ENCODE data around the gene PTPN3.
"Not testable (repeated sequence)": the region's sequence is repeated elsewhere in the genome, so short reads cannot be mapped to it uniquely, and the experiment has no call there.

The PTPN3 gene, protein sequence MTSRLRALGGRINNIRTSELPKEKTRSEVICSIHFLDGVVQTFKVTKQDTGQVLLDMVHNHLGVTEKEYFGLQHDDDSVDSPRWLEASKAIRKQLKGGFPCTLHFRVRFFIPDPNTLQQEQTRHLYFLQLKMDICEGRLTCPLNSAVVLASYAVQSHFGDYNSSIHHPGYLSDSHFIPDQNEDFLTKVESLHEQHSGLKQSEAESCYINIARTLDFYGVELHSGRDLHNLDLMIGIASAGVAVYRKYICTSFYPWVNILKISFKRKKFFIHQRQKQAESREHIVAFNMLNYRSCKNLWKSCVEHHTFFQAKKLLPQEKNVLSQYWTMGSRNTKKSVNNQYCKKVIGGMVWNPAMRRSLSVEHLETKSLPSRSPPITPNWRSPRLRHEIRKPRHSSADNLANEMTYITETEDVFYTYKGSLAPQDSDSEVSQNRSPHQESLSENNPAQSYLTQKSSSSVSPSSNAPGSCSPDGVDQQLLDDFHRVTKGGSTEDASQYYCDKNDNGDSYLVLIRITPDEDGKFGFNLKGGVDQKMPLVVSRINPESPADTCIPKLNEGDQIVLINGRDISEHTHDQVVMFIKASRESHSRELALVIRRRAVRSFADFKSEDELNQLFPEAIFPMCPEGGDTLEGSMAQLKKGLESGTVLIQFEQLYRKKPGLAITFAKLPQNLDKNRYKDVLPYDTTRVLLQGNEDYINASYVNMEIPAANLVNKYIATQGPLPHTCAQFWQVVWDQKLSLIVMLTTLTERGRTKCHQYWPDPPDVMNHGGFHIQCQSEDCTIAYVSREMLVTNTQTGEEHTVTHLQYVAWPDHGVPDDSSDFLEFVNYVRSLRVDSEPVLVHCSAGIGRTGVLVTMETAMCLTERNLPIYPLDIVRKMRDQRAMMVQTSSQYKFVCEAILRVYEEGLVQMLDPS

DNA sequence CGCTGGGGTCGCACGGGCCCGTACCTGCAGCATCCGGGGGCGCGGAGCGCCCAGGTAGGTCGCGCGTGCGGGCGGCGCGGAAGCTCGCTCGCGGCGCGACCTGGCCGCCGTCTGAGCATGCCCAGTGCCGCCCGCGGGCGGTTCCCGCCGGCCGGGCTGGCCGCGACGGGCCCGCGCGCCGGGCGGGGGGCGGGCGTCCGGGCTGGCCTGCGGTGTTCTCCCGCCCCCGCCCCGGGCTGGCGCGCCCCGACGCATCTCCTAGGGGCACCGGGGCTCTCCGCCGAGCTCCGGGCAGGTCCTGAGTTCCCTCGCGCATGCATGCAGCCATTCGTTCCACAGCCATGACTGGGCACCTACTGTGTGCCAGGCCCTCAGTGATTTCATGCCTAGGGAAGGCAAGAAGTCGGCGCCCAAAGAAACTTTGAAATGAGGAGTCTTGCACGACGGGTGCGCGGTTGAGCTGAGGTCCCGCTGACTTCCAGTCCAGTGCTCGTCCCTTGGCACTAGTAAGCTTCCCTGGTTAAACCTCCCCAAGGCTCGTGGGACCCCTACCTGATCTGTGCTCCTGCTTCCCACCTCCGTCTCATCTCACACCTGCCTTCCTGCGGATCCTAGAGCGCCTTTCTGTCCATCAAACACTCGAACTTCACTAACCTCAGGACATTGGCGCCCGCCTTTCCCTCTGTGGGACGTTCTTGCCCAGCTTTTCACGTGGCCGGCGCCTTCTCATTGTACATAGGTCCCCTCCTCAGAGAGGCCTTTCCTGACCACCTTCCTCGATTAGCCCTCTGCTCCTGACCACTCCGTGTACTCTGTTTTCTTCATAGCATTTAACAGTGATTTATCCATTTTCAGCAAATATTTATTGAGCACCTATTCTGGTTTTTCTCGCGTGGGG, at the start of gene PTPN3:
TSS of gene PTPN3 (minus strand) at position 113 of the 898 bp plus-strand sequence. CDS start 34,873 bp downstream, outside the sequence.
- no peak for DNase-seq (ENCODE audit: low read depth in 2 of 2)

DNA sequence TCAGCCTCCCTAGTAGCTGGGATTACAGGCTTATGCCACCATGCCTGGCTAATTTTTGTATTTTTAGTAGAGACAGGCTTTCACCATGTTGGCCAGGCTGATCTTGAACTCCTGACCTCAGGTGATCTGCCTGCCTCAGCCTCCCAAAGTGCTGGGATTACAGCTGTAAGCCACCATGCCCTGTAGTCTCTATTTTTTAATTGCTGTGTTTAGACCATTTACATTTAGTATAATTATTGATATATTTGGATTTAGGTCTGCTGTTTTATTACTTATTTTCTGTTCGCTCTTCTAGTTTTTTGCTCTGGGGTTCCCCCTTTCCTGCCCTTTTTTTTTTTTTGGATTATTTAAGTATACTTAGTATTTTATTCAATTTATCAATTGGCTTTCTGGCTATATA, 46.8 kb upstream of the PTPN3 start:
- not testable (repeated sequence) for DNase-seq (ENCODE audit: low read depth in 2 of 2)

DNA sequence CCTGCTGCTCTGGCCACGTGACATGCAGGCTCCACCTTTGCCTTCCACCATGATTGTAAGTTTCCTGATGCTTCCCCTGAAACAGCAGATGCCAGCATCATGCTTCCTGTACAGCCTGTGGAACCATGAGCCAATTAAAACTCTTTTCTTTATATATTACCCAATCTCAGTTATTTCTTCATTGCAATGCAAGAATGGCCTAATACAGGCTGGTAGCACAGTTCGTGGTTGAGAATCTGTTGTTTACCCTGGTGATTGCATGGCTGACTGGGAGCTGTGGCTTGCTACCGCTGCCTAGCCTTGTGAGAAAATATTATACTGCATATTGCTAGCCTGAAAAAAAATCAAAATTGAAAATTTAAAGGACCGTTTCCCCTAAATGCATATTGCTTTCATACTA, 44.8 kb upstream of the PTPN3 start:
- DNase-seq (ENCODE audit: low read depth in 2 of 2): no peak

DNA sequence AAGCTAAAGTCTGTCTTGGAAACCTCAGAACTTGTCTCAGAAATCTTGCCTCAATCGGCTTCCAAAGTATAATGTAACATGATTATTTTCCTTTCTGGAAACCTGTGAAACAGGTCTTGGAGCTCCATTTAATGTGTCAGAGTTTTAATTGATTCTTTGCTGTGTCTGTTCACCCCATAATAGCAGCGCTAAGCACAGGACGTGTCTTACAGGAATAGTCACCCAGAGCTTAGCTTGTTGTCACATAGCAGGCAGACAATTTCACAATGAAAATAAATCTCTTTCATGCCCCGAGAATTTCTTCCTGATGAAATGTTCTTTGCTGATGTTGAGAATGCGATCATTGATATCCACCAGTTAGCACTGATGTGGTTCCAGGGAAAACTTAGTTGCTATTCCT, 40.2 kb upstream of the PTPN3 start:
- no peak for DNase-seq (ENCODE audit: low read depth in 2 of 2)

DNA sequence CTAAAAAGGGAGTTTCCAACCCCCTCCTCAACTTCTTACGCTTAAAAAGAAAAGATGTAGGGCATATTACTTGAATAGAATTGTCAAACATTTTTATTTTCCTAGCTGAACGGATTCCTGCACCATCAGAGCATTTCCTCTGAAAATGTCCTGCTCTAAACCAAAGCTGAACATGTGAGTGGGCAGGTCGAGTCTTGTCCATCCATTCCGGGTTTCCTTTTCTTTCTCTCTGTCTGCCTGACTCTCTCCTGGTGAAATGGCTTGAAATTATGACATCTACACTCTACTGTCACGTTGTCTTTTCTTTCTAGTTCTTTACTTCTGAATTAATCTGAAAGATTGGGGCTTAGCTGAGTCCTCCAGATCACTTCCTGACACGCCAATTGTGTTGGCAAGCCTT, 39.2 kb upstream of the PTPN3 start:
- DNase-seq (ENCODE audit: low read depth in 2 of 2): no peak

DNA sequence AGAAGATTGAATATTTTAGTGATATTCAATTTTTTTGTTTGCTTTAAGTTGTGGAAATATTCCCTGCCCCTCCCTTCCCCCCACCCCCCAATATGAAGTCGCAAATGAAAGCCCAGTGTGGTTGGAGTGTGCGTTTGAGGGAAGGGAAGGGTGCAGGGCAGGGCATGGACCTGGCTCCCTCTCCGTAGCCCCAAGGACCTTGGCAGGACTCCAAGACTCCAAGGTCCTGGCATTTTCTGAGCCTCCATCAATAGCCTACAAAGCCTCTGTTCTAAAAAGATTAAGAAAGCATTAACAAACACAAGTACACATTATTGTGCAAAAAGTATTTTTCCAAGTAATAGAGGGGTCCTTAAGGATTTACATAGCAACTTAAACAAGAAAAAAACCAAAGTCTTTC, 38.8 kb upstream of the PTPN3 start:
- DNase-seq (ENCODE audit: low read depth in 2 of 2): no peak

DNA sequence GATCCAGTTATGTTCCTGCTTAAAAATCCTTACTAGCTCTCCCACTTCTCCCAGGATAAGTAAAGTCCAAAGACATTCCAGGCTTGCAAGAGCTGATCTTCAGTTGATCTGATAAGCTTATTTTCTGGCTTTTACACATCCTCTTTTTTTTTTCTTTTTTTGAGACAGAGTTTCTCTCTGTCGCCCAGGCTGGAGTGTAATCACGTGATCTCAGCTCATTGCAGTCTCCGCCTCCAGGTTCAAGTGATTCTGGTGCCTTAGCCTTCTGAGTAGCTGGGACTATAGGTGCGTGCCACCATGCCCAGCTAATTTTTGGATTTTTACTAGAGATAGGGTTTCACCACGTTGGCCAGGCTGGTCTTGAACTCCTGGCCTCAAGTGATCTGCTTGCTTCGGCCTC, 37.3 kb upstream of the PTPN3 start:
- no peak for DNase-seq (ENCODE audit: low read depth in 2 of 2)

DNA sequence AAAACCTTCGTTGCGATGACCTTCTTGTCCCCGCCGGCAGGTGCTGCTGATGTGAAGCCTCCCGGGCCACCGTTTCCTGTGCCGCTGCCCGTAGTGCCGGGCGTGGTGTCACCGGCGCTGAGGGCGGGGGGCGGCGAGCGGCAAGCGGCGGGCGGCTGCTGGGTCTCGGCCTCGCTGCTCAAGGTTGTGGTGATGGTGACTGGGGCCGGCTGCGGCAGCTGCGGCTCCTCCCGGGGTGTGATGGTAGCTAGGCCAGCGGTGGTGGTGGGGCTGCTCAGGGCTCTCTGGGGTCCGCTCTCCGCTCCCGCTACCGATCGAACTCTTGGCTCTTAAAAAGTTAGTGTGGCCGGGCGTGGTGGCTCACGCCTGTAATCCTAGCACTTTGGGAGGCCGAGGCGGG, 36.0 kb upstream of the PTPN3 start:
- DNase-seq (ENCODE audit: low read depth in 2 of 2): no peak

DNA sequence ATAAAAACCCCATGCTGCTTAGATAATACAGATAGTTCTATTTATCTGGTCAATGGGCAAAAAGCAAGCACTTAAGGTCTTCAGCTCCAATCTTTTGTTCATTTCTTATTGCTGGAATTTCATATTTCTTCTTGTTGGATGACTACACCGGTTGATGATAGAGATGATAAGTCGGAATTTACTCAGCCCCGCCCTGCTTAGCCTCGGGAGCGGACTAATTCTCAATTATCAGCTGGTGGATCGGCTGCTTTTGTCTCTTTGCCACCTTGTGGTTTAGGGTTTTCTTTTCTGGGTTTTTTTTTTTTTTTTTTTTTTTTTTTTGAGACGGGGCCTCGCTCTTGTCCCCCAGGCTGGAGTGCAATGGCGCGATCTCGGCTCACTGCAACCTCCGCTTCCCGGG, 34.5 kb upstream of the PTPN3 start:
- DNase-seq (ENCODE audit: low read depth in 2 of 2): not testable (repeated sequence)

DNA sequence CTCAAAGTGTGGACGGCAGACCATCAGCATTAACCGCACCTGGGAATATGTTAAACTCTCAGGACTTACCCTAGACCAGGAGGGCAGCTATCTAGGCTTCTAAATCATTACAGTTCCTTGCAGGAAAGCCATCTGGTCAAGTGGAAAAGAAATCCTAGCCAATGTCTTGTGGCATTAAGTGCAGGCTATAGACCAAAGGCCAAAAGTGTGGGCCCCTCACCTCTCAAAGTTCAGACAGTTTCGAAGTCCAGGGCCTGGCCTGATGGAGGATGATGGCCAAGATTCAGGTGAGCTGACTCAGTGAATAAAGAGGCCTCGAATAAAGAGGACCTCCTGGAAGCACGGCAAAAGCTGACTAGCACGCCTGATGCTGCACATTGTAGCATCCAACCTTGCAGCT, 24.0 kb upstream of the PTPN3 start:
- no peak for DNase-seq (ENCODE audit: low read depth in 2 of 2)

DNA sequence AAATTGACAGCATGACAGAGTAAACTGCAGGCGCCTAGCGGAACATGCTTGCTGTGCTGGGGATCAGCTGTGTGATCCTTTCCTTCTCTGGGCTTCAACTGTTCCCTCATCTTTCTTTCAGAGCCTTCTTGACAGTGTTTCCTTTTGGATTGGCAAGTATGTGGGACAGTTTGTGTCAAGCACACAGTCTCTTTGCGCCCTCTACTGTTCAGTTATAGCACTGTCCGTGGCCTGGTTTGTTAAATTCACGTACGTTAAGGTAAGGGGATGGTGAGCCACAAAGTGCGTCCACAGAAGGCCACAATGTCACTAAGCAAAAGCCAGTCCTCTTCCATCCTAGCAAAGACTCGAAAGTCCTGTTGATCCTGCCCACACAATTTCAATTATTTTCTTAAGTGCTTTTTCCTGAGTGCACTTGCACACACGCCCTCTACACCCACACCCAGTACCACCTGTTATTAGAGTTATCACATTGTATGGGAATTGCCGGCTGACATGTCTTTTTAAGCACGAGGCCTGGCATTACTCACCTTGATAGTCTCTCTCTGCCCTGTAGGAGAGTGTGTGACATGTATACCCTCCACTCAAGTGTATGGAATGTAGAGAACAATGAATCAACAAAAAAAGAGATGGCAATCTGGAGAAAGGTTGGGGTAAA, 22.5 kb upstream of the PTPN3 start:
- no peak for DNase-seq (ENCODE audit: low read depth in 2 of 2)

DNA sequence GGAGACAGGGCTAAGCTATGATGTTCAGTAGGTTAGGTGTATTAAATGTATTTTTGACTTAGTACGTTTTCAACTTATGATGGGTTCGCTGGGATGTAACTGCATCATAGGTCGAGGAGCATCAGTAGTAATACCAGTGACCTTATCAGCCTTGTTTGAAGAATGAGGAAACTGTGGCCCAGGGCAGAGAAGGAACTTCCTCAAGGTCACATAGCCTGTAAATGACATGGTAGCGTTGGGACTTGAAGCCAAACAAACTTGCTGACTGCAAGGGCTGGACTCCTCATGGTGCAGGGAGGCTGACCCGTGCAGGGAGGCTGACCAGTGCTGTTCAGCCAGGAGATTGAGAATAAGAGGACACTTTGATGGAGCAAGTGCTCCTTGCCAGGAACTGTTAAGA, 21.3 kb upstream of the PTPN3 start:
- no peak for DNase-seq (ENCODE audit: low read depth in 2 of 2)

DNA sequence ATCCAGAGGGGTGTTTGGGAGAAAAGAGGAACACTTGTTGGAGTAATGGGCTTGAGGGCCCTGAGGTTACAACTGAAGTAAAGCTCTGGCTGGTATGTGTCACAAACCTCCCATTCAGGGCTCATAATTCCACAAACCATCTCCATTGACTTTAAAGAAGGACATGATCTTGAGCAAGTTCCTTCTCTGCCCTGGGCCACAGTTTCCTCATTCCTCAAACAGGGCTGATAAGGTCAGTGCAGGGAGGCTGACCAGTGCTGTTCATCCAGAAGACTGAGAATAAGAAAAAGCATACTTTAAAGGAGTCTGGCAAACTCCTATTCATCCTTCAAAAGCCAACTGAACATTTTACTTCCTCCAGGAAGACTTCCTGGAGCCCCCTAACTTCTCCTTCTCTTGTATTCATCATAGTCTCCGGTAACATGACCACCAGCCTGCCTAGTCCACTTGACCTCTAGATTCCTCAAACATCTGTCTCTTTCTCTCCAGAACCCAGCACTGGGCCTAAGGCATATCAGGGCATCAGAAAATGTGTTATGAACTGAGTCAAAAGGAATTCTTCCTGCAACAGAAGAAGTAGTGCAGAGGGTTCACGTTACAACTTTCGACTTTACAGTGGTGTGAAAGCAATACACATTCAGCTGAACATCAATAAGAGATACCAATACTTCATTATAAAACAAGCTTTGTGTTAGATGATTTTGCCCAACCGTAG, 20.7 kb upstream of the PTPN3 start:
- DNase-seq (ENCODE audit: low read depth in 2 of 2): no peak

DNA sequence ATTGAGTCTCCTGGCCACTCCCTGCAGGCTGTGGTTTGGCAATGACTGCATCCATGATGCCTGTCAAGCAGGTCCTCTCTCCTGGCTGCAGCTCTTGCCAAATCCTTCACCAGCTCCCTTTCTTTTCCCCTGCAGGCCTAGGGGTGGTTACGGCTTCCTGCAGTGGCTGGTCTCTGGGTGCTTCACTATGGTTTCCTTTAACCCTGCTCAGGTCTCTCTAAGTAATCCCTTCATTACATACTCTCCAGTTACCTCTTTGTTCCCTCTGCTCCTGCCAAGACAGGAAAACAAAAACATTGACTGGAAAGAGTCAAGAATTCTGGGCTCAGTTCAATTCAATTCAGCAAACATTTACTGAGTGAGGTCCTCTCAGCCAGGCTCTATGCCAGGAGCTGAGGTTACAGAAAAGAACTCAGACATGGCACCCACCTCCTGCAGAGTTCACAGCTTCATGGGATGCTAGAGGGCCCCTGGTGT, 19.8 kb upstream of the PTPN3 start:
- no peak for DNase-seq (ENCODE audit: low read depth in 2 of 2)

DNA sequence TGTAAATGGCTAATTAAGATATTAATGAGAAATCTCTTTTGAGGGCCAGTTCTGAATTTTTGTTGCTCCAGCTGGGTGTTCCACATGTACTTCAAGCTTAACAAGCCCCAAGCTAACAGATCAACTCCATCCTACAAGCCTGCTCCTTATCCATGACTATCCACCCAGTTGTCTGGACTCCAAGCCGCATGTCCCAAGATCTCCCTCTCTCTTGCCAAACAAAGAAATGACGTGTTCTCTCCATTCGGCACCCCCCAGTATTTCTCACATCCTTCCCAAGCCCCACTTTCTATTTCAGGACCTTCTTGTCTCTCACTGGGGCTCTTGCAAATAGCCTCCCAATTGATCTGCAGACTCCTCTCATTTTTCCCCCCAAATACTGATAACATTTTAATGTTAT, 15.8 kb upstream of the PTPN3 start:
- no peak for DNase-seq (ENCODE audit: low read depth in 2 of 2)

DNA sequence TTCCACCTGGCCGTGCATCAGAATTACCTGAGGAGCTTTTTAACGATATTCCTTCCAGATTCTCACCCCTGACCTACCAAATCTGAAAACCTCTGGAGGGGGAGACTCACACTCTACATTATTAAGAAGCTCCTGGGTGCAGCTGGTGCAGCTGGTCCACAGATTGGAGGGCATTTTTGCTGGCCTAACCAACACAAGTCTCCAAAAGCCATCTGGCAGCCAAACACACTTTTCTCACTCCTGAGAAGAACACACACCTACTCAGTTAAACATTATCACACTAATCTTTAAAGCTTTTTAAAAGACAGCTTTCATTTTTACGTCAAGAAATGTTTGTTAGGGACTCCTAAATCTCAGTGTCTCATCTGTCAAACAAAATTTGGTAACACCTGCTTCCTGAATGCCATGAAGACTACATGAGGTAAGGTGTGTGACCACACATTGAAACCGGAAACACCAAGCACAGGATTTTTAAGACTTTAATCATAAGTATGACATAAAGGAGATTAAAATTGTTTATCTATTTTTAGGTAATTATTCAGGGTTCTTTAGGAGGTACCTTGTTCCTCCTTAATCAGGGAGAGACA, 14.2 kb upstream of the PTPN3 start:
- no peak for DNase-seq (ENCODE audit: low read depth in 2 of 2)

DNA sequence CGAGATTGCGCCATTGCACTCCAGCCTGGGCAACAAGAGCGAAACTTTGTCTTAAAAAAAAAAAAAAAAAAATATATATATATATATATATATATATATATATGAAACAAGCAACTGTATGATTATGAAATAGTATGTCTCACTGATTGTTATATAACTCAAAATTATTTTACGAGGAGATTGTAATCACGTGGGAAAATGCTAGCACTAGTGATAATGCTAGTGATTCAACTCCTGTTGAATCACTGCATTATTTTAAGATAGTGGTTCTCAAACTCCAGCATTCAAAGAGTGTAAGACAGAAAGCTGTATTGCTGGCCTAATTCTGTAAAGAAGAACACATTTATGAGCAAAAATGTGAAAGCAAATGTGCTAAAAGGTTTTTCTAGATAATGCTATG, 12.4 kb upstream of the PTPN3 start:
- DNase-seq (ENCODE audit: low read depth in 2 of 2): no peak

DNA sequence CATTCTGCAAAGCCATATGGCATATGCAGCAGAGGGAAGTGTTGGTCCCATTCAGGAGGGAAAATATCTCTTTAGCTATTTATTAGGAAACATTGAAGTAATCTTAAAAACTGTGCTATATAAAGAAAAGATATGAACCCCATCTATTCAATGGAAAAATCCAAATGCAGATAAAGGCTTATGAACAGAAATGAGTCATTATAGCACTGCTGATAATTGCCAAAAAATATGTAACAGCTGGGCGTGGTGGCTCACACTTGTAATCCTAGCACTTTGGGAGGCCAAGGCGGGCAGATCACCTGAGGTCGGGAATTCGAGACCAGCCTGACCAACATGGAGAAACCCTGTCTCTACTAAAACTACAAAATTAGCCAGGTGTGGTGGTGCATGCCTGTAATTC, 11.9 kb upstream of the PTPN3 start:
- not testable (repeated sequence) for DNase-seq (ENCODE audit: low read depth in 2 of 2)

DNA sequence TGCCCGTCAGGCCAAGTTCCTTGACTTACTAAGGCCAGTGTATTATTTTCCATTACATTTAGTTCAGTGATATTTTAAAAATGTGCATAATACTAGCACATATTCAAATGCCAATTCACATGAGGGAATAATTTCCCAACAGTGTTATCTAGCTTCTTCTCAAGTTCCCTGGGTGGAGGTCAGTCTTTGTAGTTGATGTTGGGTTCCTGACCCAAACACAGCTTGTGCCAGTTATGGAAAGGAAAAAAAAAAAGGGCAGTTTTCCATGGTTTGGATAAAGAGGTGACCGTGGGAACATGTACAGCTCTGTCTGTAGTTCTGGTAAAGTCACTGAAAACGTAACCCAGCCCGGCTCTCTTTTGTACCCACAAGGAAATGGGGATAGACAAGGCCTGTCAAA, 11.5 kb upstream of the PTPN3 start:
- DNase-seq (ENCODE audit: low read depth in 2 of 2): no peak

DNA sequence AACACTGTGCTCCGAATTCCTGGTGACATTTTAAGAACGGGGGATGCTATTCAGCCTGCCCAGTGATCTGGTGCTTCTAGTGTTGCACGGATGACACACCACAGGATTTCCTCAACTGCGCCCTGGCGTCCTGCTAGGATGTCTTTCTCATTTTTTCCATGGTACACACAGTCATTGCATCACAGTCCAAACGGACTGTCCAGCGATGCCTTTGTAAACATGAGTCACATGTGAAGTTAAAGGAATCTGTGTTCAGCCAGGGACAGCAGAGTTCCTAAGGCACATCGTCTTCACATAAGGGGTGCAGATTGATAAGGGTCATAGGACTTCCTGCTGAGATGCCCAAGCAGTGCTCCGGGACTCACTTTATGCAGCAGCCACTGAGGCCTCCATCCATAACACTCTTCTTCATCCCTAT, 9.3 kb upstream of the PTPN3 start:
- DNase-seq (ENCODE audit: low read depth in 2 of 2): no peak
